ENCODE results near the gene KRTAP9-6.
A peak's percentile ranks its signal among the peaks of the same experiment; 100 is the strongest.
"Not testable (repeated sequence)": the region's sequence is repeated elsewhere in the genome, so short reads cannot be mapped to it uniquely, and the experiment has no call there.

KRTAP9-6 gene

GRCh38 chr17:41271858-41272257, 6.7 kb downstream of the KRTAP9-6 start:
- no peak for DNase-seq

GRCh38 chr17:41275648-41276190, 10.5 kb downstream of the KRTAP9-6 start, which contains the start of gene KRTAP9-7:
Gene KRTAP9-7, plus strand, starts transcription at chr17:41275698. Its CDS starts 0 bp downstream, at chr17:41275698.
- not testable (repeated sequence) for DNase-seq

GRCh38 chr17:41278176-41278955, 13.2 kb downstream of the KRTAP9-6 start:
- no peak for DNase-seq

- no peak for DNase-seq
These were observed 18.9 kb downstream of the KRTAP9-6 start for GRCh38 chr17:41284043-41284442.

GRCh38 chr17:41284546-41284945, 19.4 kb downstream of the KRTAP9-6 start:
- no peak for DNase-seq

GRCh38 chr17:41287050-41287449, 21.9 kb downstream of the KRTAP9-6 start:
- no peak for DNase-seq

- DNase-seq, result no peak
These were observed 28.8 kb downstream of the KRTAP9-6 start for GRCh38 chr17:41294016-41294415.

GRCh38 chr17:41296846-41297245, 31.7 kb downstream of the KRTAP9-6 start:
- DNase-seq, result no peak

GRCh38 chr17:41298458-41299135, 33.4 kb downstream of the KRTAP9-6 start:
- no peak for DNase-seq

GRCh38 chr17:41301204-41301790, 36.1 kb downstream of the KRTAP9-6 start:
- DNase-seq, result no peak

GRCh38 chr17:41301916-41302901, 37.0 kb downstream of the KRTAP9-6 start, which contains the start of gene KRTAP29-1:
Gene KRTAP29-1, minus strand, starts transcription at chr17:41302851. Its CDS starts 0 bp downstream, at chr17:41302851.
- peak in 4 of 14 donors; percentile 1 to 97 (median 28) for DNase-seq

GRCh38 chr17:41302981-41303380, 37.8 kb downstream of the KRTAP9-6 start:
- DNase-seq, result peak in 1 of 14 donors; percentile 58

- peak in 1 of 14 donors; percentile 34 for DNase-seq
These were observed 38.9 kb downstream of the KRTAP9-6 start for GRCh38 chr17:41304091-41304490.

GRCh38 chr17:41307647-41308046, 42.5 kb downstream of the KRTAP9-6 start:
- DNase-seq, result peak in 2 of 14 donors; percentile 25 to 86

- DNase-seq, result peak in 6 of 14 donors; percentile 8 to 92 (median 15)
These were observed 43.2 kb downstream of the KRTAP9-6 start for GRCh38 chr17:41308251-41308917.

- DNase-seq, result peak in 1 of 14 donors; percentile 80
These were observed 43.8 kb downstream of the KRTAP9-6 start, which contains the start of gene KRTAP16-1 for GRCh38 chr17:41308918-41309359. Gene KRTAP16-1, minus strand, starts transcription at chr17:41309309. Its CDS starts 56 bp downstream, at chr17:41309253.

- DNase-seq, result no peak
These were observed 45.9 kb downstream of the KRTAP9-6 start for GRCh38 chr17:41311111-41311510.

GRCh38 chr17:41315204-41315794, 50.1 kb downstream of the KRTAP9-6 start, which contains the start of gene KRTAP17-1:
Gene KRTAP17-1, minus strand, starts transcription at chr17:41315710. Its CDS starts 60 bp downstream, at chr17:41315650.
- DNase-seq, result no peak

Data from C1 segment of cervical spinal cord (tissue), 14 donors.